HG02623 (cell line): ENCODE measurements around the gene COL4A5.
"Not testable (repeated sequence)": the region's sequence is repeated elsewhere in the genome, so short reads cannot be mapped to it uniquely, and the experiment has no call there.

Experiments
- ATAC-seq: cut with Tn5 transposase; IDR thresholded peaks from one replicate; pipeline ENCODE4 v1.9.1; 2021; ENCODE audit warnings: moderate library complexity; ENCODE audit not compliant: unreplicated experiment

The COL4A5 gene

DNA sequence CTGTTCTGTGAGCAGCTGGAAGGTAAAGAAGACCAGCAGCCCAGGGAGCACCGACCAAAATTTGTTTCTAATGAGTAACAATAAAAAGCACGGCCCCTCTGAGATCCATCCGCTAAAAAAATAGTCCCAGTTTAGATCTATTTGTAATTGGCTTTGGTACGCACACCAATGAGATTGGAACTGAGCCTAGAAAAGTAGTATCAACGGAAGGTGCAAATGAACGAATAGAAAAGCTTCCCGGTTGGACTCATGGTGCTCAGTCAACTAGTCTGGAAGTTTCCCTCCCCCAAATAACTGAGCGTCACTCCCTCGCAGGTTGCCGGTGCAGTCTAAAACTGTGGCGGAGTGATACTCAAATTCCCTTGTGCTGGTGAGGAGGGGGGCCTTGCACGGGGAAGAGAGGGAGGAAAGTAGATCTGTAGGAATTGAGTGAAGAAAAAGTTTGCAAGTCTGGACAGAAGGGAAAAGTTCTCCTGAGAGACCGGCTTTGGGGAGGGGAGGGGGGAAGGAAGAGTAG, at the start of gene COL4A5:
Gene COL4A5, plus strand, starts transcription at position 413 of the 517 bp plus-strand sequence. CDS start 288 bp downstream, outside the sequence.
- no peak for ATAC-seq

DNA sequence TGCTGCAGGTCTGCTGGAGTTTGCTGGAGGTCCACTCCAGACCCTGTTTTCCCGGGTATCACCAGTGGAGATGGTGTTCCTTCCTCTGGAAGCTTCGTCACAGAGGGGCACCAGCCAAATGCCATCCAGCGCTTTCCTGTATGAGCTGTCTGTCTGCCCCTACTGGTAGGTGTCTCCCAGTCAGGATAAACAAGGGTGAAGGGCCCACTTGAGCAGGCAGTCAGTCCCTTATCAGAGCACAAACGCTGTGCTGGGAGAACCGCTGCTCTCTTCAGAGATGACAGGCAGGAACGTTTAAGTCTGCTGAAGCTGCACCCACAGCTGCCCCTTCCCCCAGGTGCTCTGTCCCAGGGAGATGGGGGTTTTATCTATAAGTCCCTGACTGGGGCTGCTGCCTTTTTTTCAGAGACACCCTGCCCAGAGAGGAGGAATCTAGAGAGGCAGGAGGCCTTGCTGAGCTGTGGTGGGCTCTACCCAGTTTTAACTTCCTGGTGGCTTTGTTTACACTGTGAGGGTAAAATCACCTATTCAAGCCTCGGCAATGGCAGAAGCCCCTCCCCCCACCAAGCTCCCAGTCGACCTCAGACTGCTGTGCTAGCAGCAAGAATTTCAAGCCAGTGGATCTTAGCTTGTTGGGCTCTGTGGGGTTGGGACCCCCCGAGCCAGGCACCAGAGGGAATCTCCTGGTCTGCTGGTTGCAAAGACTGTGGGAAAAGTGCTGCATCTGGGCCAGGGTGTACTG, 48.5 kb upstream of the COL4A5 start:
- ATAC-seq: not testable (repeated sequence)

DNA sequence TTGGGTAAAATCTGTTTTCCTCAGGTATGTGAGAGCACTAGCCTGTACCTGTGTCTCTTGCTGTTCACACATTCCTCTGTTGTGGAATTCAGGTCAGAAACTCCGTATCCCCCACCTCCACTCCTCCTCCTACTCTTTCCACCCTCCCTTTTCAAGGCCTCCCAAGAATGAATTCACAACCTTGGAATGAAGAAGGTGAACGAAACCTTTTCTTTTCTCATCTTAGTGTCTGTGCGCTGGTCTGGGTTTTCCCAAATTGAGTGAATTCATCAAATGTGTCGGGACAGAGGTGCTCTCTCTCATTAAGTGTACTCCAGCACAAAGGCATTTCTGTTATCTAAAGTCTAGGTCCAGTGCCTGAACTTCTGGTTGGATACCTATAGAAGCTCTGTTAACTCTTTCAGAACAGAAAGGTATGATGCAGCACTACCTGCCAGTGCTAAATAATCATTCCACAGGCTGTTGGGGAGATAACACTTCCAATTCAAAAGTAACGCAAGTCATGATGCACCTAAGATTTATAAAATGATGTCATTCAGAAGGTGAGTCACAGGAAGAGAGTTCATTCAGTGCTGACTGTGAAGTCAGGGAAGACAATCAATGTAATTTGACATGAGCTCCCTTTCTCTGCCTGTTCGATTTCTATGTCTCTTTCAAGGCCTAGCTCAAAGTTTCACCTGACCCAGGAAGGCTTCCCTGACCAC, 43.3 kb upstream of the COL4A5 start:
- ATAC-seq: no peak

DNA sequence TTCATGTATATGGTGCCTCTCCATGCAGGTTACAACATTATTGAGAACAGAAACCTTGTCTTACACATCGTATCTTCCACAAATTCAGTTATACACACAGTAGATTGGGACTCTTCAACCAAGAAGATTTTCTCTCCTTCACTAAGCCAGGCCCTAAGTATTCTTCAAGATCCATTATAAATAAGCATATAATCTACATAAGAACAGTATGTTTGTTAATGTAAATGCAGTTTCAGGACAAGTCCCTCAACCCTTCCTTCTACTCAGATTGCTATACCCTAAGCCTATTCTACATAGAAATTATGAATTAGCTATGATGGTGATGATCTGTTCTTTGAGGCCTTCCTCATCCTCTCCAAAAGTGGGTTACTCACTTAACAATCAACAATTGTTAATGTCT, 42.7 kb upstream of the COL4A5 start:
- ATAC-seq: no peak

DNA sequence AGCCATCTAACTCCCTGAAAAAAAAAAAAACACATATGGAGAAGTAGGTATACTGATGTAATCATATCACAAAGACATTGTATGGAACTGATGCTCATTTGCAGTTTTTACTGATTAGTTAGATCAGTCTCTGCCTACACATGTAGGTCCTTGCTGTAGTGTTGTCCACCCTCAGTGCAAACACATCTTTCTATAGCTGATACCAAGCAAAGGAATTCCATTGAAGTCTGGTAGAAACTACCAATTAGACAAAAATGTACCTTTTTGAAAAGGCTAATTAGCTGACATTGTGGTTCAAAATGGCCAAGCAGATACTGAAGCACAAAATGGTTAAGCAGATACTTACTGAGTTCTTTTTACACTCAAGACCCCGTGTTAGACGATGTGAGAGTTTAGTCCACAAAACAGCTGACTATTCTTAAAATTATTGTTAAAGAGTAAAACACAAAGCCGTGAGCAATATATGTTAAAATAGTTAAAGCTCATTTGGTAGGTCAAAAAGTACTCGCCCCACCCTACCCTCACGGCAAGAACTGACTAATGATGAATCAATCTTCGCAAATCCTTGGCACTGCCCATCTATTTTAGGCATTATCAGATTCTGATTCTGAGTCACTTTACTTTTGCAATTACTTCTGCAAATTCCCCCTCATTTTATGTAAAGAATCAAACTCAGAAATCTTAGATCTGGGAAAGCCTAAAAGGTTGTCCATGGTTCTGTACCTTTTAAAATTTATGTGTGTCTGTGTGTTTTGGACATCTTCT, 41.8 kb upstream of the COL4A5 start:
- ATAC-seq: no peak

DNA sequence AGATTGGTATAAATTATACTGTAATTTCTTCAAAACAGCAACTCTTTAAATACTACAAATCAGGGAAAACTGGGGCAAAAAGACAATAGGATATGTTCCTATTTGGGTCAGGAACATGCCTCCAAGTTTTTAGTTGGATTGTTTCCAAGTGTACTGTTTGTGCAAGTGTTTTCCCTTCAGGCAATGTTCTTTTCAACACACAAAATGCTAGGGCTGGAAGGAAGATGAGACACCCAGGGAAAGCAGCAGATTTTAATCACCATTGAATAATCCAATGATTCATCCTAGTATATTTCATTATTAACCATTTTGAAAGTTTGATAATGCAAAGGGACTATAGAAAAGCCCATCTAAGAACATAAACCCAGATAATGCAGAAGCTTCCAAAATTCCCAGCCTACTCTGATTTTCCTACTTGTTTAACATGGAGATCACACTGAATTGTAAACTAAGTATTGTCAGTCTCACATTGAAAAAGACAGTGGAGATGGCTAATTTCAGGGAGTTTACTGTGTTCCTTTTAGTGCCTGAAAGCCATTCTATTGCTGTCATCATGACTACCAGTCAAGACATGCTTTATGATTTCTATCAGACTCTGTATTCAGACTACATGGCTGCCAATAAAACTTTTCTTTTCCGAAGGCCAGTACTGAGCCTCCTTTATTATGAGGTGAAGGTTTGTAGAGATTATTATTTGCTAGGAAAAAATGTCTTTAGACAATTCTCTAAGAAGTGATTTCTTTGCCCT, 40.0 kb upstream of the COL4A5 start:
- no peak for ATAC-seq

DNA sequence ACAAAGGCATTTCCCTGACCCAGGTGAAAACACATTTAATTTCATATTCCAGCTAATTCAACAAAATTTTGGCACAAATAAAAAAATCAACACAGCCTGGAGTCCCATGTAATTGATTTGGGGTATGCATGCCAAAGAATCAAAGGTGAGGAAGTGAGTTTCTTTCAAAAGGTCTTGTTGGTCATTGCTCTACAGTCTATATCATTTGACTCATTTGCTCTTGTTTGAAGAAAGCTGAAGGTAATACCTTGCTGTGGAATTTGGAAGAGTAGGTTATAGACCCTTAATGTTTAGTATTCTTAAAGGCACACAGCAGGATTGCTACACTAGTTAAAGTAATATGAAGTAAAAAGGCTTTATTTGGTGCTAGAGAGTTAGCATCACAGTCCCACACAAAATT, 26.9 kb upstream of the COL4A5 start:
- no peak for ATAC-seq

DNA sequence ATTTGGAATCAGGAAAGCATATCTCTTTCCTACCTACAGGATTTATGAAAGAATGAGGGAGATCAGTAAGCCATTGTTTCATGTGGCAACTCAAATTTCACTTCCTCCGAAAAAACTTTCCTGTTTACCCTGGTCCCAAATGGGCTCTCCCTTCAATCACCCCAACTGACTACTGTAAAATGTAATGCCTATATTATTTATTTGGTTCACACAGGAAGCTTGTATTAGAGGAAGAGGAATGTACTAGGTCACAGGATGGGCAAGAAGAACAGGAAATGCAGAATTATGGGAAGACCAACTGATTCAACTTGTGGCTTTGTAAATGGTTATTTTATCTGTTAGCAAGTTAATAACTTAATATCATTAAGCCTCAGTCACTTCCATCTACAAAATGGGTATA, 24.5 kb upstream of the COL4A5 start:
- ATAC-seq: no peak

DNA sequence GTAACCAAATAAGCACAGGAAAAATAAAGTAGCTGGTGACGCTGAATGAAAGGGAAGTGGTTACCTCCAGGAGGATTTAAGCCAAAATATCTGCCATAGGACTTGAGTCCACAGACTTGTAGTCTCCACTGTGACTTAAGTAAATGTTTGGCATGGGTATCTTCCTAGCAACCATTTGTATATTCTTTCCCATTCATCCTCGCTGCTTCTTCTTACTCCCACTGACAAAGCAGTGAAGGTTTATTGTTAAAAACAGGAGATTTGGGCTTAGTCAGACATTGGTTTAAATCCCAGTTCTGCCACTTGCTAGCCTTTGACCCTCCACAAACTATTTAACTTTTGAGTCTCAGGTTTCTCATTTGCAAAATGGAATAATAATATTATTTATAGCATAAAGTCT, 23.7 kb upstream of the COL4A5 start:
- no peak for ATAC-seq

DNA sequence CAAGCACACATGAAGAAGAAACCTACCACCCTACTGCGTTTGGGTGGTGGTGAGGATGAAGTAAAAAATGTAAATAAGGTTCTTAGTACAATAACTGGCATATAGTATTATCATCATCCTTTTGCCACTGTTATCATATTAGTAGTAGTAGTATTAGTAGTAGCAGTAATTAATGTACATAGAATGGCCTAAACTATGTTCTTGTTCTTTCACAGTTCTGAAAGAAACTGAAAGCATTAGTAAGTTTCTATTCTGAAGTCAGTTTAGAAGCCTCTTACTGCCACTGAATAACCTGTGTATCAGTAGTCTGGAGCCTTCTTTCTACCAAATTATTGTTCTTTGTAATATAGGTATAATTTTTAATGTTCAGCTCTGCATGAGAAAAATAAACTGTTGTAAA, 22.4 kb upstream of the COL4A5 start:
- ATAC-seq: no peak

DNA sequence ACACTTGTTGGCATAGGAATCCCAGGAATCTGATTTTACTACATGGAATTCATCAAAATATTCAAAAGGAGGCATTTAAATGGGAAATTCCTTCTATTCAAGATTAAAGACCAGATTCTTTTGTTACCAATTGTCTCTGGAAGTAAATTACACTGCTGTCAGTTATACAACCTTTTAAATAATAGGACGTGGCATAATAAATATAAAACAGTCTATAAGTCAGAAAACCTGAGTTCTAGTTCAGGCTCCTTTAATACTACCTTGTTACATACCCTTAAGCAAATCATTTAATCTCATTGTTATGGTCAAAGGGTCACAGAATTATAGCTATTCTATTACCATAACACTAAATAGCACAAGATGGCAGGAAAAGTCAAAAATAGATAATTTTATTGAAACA, 20.2 kb upstream of the COL4A5 start:
- no peak for ATAC-seq

DNA sequence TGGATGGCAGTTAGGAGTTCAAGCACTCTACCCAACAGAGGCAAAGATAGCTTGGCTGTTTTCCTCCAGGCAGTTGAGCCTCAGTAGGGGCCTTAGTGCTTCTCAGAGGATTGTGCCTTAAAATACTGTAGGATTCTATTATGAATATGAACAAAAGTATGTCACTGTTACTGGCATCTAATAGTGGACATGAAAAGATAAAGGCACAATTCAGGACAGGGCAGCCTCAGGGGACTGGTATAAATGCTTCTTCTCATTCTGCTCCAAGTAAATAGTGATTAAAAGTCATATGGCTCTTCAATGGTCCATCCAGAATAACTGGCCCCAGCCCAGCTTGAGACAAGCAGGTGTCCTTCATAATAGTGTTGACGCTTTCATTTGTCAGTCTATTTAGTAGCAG, 19.2 kb upstream of the COL4A5 start:
- no peak for ATAC-seq

DNA sequence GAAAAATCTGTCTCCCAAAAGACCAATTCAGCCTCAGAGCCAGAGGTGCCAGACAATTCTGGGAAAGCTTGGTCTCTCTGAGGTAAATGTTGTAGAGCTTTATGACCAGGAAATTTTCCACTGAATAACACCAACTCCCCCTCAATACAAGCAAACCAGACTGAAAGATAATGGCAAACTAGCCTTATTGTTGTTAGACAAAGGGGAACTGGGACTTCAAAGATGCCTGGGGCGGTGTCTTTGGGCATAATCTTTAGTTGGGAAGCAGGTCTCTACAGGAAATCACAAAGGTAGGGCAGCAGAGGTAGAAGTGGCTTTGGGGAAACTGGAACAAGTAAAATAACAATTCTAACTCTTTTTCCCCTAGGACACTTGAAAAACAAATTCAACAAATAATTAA, 13.4 kb upstream of the COL4A5 start:
- ATAC-seq: no peak

DNA sequence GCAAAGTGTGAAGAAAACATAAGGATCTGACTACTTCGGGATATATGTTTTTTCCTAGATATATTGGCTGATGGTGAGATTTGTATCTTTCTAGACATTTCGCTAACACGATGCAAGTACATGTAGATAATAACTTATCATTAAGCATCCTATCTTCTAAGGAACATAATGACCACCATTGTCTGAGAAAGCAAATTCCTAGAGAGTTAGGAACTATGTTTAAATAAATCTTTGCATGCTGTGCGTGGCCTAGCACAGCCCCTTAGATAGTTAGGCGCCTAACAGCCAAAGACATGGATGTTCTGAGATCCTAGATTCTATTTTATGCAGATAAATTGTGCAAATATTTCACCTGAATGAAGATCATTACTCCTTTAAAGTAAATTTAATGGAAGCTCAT, 4.4 kb upstream of the COL4A5 start:
- no peak for ATAC-seq

DNA sequence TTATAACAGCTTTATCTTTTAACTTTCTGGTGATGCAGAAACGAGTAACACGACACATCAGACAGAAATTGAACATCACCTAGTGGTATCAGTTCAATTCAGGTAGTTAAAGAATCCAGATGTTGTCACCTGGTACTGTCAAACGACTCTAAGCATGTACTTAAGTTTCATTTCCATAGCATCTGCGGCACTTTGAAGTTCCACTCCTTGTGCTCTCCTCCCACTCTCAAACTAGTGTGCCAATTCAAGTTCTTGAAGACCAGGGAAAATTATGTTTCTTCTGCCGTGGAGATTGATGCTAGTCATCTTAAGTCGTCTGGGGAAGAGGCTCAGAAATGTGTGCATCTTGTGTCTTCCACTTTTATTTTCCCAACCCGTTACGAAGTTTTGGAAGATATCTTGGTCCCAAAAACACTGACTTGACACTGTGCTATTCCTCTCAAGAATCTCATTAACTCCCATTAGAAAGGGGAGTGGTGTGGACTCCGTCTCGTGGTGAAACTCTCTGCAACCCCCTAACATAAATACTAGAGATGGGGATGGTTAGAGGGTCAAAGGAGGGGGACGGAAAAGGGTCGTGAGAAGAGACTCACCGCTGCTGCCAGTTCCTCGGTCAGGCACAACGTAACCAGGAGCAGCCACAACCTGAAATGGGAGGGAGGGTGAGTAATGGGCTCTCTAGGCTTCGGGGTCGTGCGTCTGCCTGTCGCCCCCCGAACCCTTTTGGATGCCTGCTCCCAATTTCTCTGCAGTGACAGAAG, 2.1 kb upstream of the COL4A5 start:
- ATAC-seq: no peak

DNA sequence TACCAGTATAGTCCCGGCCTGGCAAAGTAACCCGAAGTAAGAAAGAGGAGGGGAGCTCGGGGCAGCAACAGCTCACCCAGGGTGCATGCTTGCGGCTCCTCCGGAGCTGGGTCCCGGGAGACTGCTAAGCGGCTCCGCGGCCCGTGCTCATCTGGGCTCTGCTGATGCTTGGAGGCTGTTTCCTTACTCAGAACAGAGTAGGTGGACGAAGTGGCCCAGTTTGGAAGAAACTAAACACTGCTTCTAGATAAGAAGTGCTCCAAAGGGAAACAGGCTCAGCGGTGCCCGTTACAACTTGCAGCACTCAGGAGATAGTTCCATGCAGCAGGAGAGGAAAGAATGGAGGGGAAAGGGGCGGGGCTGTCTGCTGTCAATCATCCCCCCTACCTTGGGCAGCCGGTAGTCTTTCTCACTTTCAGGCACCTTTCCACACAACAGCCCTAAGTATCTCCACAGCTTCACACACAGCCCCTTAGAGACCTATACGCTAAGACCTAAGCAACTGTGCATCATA, 1.5 kb upstream of the COL4A5 start, which contains the start of gene COL4A6:
Gene COL4A6, minus strand, starts transcription at position 313 of the 514 bp plus-strand sequence. Its CDS starts 226 bp downstream, at position 87.
- no peak for ATAC-seq

DNA sequence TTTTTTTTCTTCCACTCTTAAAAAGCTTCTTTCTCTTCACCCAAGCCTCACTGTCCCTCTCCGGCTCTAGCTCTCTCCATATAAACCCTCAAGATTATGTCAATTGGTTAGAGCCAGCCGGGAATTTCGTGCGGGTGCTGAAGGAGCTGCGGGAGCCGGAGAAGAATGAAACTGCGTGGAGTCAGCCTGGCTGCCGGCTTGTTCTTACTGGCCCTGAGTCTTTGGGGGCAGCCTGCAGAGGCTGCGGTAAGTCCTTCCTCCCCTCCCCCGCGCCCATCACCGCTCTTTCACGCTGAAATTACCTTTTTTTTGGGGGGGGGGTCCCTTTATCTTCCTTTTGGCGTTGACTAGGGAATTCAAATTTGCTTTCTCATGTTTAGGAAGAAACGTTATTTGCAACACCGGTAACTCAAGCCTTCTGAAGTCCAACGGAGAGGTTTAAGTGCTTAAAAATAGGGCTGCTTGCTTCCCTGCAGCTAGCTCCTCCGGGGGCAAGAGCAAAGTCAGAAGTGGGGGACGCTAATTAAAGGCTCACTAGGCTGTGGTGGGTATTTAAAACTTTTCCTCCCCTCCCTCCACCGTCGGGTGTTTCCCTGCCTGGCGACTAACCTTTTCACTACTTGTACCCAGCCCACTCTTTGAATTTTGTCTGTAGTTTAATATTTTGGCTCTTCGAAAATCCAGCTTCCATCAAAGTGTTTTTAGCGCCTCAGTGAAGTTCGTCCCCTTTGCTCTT, 491 bp downstream of the COL4A5 start:
- no peak for ATAC-seq

DNA sequence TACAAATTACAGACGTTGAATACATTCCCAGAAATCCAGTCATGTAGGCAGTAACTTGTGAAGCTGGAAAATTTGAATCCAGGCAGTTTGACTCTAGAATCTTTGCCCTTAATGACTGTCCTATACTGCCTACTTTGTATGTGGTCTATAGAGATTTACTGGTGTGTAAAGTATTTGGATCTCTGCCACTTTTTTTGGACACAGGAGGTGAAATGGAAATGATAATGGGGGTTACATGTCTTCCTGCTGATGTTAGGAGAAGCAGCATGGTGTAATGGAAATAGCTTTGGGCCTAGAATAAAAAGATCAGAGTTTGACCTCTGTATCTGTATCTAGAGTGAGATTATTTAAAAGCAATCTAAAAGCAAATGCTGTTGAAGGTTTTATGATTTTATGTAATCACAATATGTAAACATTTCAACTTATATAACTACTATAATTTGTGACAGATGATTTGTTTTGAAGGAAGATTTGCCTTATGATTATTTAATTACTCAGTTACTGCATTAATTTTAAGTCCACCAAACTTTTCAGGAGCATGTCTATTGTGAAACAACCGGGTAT, 3.3 kb downstream of the COL4A5 start:
- ATAC-seq: no peak

DNA sequence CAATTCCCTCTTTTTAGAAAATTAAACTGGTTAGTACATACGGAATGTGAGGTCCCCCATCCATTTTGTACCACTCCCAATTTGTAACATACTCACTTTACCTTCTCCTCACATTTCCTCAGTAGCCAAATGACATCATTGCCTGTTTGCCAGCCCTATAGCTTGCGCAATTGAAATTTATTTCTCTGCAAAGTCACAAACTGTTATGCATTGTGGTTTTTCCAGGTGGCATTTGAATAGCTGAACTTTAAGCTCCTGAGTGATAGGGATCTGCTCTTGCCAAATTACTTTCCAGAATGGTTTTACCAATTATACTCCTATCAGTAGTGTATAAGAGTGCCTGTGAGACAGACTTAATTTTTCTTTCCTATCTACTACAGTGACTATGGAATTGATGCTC, 7.7 kb downstream of the COL4A5 start:
- ATAC-seq: no peak
